Measurements from ENCODE around the gene OR6N2. TPM values are rescaled to one million over a fixed set of nuclear protein-coding genes. Genes with fewer than 3 reads are reported as not detected.

The OR6N2 gene
- total and polyA plus RNA-seq, 9 of the 15 experiments (the other 6 are each of a cell fraction or from before 2014, with no cell fraction given): not detected

DNA sequence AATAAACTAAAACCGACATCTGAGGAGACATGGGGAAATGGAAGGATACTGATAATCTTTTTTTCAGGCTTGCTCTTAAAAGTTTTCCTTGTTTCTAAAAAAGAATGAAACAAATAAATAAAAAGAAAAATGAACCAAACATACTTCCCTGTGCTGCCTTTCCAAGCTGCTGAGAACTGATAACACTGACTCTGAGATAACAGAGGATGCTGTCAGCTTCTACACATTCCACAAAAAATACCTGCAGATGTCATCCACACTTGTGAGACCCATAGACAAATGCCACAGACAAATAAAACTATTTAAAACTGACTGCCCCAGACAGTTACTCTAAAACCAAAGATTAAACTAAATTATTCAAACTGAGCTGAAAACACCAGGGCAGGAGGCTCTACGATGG lies 48.5 kb downstream of the OR6N2 start (continued):
- TF ChIP-seq SIX5 (IDR thresholded peaks at IDR 0.05; ENCODE audit: borderline replicate concordance in 1 of 2, insufficient read depth in 1 of 2, low read depth in 1 of 2, low read length in 2 of 2) (no peak), TBL1XR1 (IDR thresholded peaks at IDR 0.05; ENCODE audit: low read length in 2 of 2) (0 out of 4 replicates have a peak, but pooled peaks of 1 of the 2 experiments have one; percentile 11), JUND (IDR thresholded peaks at IDR 0.05; ENCODE audit: borderline replicate concordance, low read depth, low read length) (peak; percentile 42; the same call in 1 of the 2 replicates), JUND (tag; IDR thresholded peaks at IDR 0.05; ENCODE audit: borderline replicate concordance, low read depth, low read length) (no peak; the same call in 2 of the 3 replicates), ZEB2 (IDR thresholded peaks at IDR 0.05) (peak; percentile 89), TCF7L2 (IDR thresholded peaks at IDR 0.05; ENCODE audit: low read depth, low read length) (no peak), SREBF2 (CRISPR knock-in tag; IDR thresholded peaks at IDR 0.05) (no peak), SMARCC2 (IDR thresholded peaks at IDR 0.05; ENCODE audit: low read depth) (peak; percentile 62; the same call in 1 of the 2 replicates), EZH2 (IDR thresholded peaks at IDR 0.05; ENCODE audit: borderline replicate concordance, low read depth, low read length) (no peak), HDAC3 (IDR thresholded peaks at IDR 0.05; ENCODE audit: borderline replicate concordance, partially characterized antibody) (no peak), NUFIP1 (IDR thresholded peaks at IDR 0.05; ENCODE audit: partially characterized antibody) (no peak), CBFA2T2 (conservative IDR thresholded peaks at IDR 0.05) (peak; percentile 72), ZNF232 (CRISPR knock-in tag; IDR thresholded peaks at IDR 0.05) (no peak), U2AF1 (optimal IDR thresholded peaks at IDR 0.05; ENCODE audit: low read depth, low read length) (no peak), PRPF4 (IDR thresholded peaks at IDR 0.05; ENCODE audit: insufficient read depth, low read depth, low read length, poor library complexity, severe bottlenecking) (no peak)
- TF ChIP-seq, protein P1, sequence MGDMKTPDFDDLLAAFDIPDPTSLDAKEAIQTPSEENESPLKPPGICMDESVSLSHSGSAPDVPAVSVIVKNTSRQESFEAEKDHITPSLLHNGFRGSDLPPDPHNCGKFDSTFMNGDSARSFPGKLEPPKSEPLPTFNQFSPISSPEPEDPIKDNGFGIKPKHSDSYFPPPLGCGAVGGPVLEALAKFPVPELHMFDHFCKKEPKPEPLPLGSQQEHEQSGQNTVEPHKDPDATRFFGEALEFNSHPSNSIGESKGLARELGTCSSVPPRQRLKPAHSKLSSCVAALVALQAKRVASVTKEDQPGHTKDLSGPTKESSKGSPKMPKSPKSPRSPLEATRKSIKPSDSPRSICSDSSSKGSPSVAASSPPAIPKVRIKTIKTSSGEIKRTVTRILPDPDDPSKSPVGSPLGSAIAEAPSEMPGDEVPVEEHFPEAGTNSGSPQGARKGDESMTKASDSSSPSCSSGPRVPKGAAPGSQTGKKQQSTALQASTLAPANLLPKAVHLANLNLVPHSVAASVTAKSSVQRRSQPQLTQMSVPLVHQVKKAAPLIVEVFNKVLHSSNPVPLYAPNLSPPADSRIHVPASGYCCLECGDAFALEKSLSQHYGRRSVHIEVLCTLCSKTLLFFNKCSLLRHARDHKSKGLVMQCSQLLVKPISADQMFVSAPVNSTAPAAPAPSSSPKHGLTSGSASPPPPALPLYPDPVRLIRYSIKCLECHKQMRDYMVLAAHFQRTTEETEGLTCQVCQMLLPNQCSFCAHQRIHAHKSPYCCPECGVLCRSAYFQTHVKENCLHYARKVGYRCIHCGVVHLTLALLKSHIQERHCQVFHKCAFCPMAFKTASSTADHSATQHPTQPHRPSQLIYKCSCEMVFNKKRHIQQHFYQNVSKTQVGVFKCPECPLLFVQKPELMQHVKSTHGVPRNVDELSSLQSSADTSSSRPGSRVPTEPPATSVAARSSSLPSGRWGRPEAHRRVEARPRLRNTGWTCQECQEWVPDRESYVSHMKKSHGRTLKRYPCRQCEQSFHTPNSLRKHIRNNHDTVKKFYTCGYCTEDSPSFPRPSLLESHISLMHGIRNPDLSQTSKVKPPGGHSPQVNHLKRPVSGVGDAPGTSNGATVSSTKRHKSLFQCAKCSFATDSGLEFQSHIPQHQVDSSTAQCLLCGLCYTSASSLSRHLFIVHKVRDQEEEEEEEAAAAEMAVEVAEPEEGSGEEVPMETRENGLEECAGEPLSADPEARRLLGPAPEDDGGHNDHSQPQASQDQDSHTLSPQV (IDR thresholded peaks at IDR 0.05): no peak
- TF ChIP-seq, protein P2, sequence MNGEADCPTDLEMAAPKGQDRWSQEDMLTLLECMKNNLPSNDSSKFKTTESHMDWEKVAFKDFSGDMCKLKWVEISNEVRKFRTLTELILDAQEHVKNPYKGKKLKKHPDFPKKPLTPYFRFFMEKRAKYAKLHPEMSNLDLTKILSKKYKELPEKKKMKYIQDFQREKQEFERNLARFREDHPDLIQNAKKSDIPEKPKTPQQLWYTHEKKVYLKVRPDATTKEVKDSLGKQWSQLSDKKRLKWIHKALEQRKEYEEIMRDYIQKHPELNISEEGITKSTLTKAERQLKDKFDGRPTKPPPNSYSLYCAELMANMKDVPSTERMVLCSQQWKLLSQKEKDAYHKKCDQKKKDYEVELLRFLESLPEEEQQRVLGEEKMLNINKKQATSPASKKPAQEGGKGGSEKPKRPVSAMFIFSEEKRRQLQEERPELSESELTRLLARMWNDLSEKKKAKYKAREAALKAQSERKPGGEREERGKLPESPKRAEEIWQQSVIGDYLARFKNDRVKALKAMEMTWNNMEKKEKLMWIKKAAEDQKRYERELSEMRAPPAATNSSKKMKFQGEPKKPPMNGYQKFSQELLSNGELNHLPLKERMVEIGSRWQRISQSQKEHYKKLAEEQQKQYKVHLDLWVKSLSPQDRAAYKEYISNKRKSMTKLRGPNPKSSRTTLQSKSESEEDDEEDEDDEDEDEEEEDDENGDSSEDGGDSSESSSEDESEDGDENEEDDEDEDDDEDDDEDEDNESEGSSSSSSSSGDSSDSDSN (IDR thresholded peaks at IDR 0.05; ENCODE audit: borderline replicate concordance in 1 of 2, low read depth in 2 of 2, low read length in 2 of 2): no peak
- TF ChIP-seq, protein P3, sequence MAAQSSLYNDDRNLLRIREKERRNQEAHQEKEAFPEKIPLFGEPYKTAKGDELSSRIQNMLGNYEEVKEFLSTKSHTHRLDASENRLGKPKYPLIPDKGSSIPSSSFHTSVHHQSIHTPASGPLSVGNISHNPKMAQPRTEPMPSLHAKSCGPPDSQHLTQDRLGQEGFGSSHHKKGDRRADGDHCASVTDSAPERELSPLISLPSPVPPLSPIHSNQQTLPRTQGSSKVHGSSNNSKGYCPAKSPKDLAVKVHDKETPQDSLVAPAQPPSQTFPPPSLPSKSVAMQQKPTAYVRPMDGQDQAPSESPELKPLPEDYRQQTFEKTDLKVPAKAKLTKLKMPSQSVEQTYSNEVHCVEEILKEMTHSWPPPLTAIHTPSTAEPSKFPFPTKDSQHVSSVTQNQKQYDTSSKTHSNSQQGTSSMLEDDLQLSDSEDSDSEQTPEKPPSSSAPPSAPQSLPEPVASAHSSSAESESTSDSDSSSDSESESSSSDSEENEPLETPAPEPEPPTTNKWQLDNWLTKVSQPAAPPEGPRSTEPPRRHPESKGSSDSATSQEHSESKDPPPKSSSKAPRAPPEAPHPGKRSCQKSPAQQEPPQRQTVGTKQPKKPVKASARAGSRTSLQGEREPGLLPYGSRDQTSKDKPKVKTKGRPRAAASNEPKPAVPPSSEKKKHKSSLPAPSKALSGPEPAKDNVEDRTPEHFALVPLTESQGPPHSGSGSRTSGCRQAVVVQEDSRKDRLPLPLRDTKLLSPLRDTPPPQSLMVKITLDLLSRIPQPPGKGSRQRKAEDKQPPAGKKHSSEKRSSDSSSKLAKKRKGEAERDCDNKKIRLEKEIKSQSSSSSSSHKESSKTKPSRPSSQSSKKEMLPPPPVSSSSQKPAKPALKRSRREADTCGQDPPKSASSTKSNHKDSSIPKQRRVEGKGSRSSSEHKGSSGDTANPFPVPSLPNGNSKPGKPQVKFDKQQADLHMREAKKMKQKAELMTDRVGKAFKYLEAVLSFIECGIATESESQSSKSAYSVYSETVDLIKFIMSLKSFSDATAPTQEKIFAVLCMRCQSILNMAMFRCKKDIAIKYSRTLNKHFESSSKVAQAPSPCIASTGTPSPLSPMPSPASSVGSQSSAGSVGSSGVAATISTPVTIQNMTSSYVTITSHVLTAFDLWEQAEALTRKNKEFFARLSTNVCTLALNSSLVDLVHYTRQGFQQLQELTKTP (IDR thresholded peaks at IDR 0.05; ENCODE audit: low read depth in 1 of 2, partially characterized antibody in 2 of 2): no peak

All from K562 (cell line).